GM10266 (cell line): Measurements from ENCODE around the gene SEC62.

Experiments
- DNase-seq: peaks from one replicate; pipeline ENCODE4 v3.0.0; 2012; ENCODE audit errors: extremely low spot score
- CTCF ChIP-seq: IDR thresholded peaks from 2 replicates; pipeline ENCODE4 v1.5.1; 2012; ENCODE audit warnings: mild to moderate bottlenecking, low read depth; ENCODE audit not compliant: control insufficient read depth, insufficient read depth; ENCODE audit errors: missing control alignments

Gene SEC62

GRCh38 chr3:169992156-169992555, 25.5 kb downstream of the SEC62 start:
- no peak for TF ChIP-seq CTCF

GRCh38 chr3:169992781-169993180, 26.2 kb downstream of the SEC62 start:
- no peak for TF ChIP-seq CTCF
- no peak for DNase-seq

More at GRCh38 chr3:169992156-169992555, 25.5 kb downstream of the SEC62 start:
- no peak for DNase-seq

- TF ChIP-seq CTCF = no peak
- DNase-seq = no peak
Observed at GRCh38 chr3:169993761-169994160, 27.2 kb downstream of the SEC62 start.

- no peak for TF ChIP-seq CTCF
- no peak for DNase-seq
Observed at GRCh38 chr3:169996063-169996462, 29.5 kb downstream of the SEC62 start.

GRCh38 chr3:169998668-169999131, 32.1 kb downstream of the SEC62 start:
- no peak for DNase-seq
- no peak for TF ChIP-seq CTCF

GRCh38 chr3:169999433-169999832, 32.8 kb downstream of the SEC62 start:
- DNase-seq = peak; percentile 68
- no peak for TF ChIP-seq CTCF

- no peak for DNase-seq
Observed at GRCh38 chr3:170000051-170000450, 33.4 kb downstream of the SEC62 start.

More at GRCh38 chr3:170000051-170000450, 33.4 kb downstream of the SEC62 start:
- TF ChIP-seq CTCF = no peak
